AG09309 (cell line): ENCODE results near the gene MARVELD1.
"Not testable (repeated sequence)": the region's sequence is repeated elsewhere in the genome, so short reads cannot be mapped to it uniquely, and the experiment has no call there.

Experiments used
- DNase-seq: peaks from one replicate; pipeline ENCODE4 v3.0.0-alpha.2; 2010; ENCODE audit warnings: low read depth
- H3K4me3 ChIP-seq: 2 replicates; pipeline ENCODE4 v1.5.1; 2011; ENCODE audit warnings: mild to moderate bottlenecking, low read depth, low read length, moderate library complexity; ENCODE audit not compliant: control insufficient read depth
- CTCF ChIP-seq: IDR thresholded peaks from 2 replicates; pipeline ENCODE4 v1.5.1; 2011; ENCODE audit warnings: mild to moderate bottlenecking, low read depth, low read length, inconsistent platforms; ENCODE audit not compliant: insufficient read depth, control insufficient read depth; ENCODE audit errors: missing control alignments

The MARVELD1 gene

DNA sequence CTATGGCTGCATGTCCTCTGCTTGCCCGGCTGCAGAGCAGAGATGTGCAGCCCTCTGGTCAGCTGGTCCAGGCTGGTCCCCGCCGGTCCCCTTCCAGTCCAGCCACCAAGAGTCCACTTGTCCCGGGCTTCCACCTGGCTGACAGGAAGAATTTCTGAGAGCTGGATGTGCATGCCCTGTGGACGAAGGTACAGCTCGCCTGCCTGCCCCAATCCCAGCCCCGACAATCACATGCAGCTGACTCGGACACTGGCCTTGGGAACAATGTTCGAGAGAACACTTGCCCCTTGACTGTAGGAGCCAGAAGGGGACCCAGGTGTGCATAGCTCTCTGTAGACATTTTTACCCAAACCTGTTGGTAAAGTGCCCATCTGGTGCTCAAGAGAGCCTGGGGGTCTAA, 38.3 kb upstream of the MARVELD1 start:
- TF ChIP-seq CTCF = no peak
- no peak overlapping the region for H3K4me3 ChIP-seq
- DNase-seq = no peak

DNA sequence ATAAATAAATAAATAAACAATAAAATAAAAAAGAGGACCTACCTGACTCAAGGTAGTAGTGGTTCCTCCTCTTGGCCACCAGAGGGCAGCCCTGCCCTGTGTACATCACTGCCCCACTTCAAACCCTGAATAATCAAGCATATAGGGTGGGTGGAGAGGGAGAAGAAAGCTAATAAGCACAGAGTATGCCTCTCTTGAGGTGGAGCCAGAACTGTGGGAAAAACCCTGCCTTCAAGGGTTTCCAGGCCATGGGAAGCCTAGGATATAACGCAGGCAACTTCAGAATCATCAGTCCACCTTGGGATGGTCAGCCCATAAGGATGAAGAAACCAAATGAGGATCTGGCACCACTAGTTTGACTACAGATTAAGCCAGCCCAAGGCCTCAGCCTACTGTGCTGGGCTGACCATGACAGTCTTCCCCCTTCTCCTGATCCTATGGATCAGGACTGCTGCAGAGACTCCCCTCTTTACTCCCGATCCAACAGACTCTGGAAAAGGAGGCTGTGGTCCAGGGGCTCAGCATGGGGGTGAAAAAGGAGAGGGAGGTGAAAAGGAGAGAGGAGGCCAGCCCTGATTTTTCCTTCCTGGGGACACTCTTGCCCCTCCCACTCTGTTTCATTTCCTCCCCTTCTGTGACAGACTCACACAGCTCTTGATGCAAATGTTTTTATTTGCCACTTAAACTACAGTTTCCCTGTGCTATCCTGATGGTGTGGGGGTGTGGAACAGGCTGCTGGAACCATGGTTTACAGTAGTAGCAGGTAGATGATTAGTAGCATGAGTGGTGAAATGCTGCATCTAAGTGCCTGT, 36.6 kb upstream of the MARVELD1 start:
- no peak overlapping the region for H3K4me3 ChIP-seq
- TF ChIP-seq CTCF = peak; percentile 83
- no peak for DNase-seq

DNA sequence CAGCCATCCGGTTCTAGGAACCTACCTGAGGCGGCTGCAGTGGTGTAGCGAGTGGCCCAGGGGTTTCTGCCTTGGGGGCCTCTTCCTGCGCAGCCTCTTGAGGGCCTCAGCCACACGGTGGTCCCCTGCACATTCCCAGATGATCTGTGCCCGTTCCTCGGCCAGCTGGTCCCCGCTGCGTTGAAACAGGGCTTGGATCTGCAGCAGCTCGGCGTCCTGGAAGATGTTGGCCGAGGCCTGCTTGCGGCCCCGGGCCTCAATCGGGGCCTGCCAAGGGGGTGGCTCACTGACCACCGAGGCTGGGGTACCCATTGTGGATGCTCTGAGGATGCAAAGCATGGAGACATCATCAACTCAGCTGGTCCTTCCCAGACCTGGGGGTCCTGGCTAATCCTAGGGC, 33.9 kb upstream of the MARVELD1 start:
- TF ChIP-seq CTCF = no peak
- H3K4me3 ChIP-seq = no peak overlapping the region
- DNase-seq = no peak

DNA sequence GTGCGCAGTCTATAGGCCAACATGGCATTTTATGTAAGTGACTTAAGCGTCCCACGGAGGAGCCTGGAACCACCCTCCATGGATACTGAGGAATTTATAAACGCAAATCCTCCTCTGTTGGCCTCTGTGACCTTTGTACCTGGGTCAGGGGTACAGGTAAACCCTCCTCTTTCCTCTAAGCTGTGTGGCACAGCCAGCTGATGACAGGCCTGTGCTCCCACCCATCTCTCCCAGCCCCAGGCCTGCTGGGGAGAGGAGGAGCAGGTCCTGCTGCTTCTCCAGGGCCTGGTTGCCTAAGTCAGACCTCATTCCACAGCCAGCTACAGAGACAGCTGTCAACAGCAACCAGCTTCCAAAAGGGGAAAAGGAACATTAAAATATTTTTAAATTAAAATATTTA, 31.5 kb upstream of the MARVELD1 start:
- TF ChIP-seq CTCF = no peak
- no peak overlapping the region for H3K4me3 ChIP-seq
- no peak for DNase-seq

- peak overlapping the region; percentile 9 for H3K4me3 ChIP-seq
- DNase-seq = no peak
Observed at GRCh38 chr10:97683556-97684367, 29.8 kb upstream of the MARVELD1 start.

DNA sequence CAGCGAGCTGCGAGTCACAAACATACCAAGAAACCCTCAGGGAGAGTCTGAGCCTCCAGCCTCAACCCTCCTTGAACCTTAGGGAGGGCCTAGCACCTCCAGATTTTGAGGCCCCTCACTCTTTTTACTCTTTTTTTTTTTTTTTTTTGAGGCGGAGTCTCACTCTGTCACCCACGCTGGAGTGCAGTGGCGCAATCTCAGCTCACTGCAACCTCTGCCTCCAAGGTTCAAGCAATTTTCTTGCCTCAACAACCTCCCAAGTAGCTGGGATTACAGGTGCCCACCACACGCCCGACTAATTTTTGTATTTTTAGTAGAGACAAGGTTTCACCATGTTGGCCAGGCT, 29.2 kb upstream of the MARVELD1 start:
- not testable (repeated sequence) for DNase-seq
- H3K4me3 ChIP-seq = peak overlapping the region; percentile 9

More at GRCh38 chr10:97683556-97684367, 29.8 kb upstream of the MARVELD1 start:
- TF ChIP-seq CTCF = peak; percentile 12

DNA sequence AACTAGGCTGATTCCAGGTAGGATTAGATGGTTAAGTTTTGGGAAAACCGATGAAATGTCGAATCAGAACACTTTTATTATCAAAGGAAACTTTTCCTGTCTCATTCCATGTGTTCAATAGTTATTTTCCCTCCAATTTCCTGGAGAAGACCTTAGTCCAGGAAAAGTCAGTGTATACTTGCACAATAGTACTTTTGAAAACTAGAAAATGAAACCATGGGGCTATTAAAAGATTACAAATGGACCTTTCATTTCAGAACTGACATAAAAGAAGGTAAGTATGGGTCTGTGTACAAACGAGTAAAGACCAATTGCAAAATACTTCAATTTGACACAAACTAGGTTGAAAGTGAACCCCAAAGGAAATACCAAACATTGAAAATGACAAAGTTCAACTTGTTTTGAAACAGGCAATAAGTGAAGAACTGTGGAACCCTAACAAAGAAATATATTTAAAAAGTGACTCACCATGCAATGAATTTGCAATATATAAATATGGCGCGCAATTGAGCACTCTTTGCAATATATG, 28.6 kb upstream of the MARVELD1 start:
- peak overlapping the region; percentile 47; the same call in 1 of the 2 replicates for H3K4me3 ChIP-seq
- no peak for DNase-seq
- TF ChIP-seq CTCF = no peak
